Measurements from ENCODE around the gene IL4. TPM values are rescaled to one million over a fixed set of nuclear protein-coding genes. Genes with fewer than 3 reads are reported as not detected.
A peak's percentile ranks its signal among the peaks of the same experiment; 100 is the strongest.

The IL4 gene
- total and polyA plus RNA-seq, 9 of the 15 experiments (the other 6 are each of a cell fraction or from before 2014, with no cell fraction given): 0.22 to 0.62 TPM; not detected in 7

- peak overlapping the region; percentile 62 for H3K4me2 ChIP-seq (ENCODE audit: insufficient read depth, low read length)
- POLR2A ChIA-PET: interaction anchor here (0.5 to 1.7 kb wide), 4 partner anchors 10 to 200 kb away, joined by 3 to 10 read pairs (median 4); partner anchors contain the start of genes GDF9 and UQCRQ
- no peaks in the 10 kb centered on the region for H3K9me3 ChIP-seq (replicated peaks; ENCODE audit: control insufficient read depth, insufficient read depth, low read depth, low read length)
- H3K9ac ChIP-seq (ENCODE audit: insufficient read depth in 1 of 2, low read depth in 2 of 2, low read length in 2 of 2): peak overlapping the region; percentile 24 to 84
- H3K4me1 ChIP-seq (replicated peaks in 1 of 2; ENCODE audit: control insufficient read depth in 2 of 2, insufficient read depth in 2 of 2, low read length in 2 of 2): peaks cover 56 to 69% of the 10 kb centered on the region in 2 experiments
- intact Hi-C loops (cut with micrococcal nuclease): no loop called here
- H3K79me2 ChIP-seq (ENCODE audit: control insufficient read depth, insufficient read depth, low read length): no peaks in the 10 kb centered on the region
- BruUV-seq (replicated peaks): no TSS peak
- in situ Hi-C loops (cut with MboI): no loop called here
- H3K4me3 ChIP-seq: no peak overlapping the region
- CTCF ChIA-PET (ENCODE audit: low intra/inter-chr PET ratio): no interaction called here
- peak overlapping the region; percentile 39; the same call in 2 of the 3 replicates for H3K27ac ChIP-seq (ENCODE audit: extremely low read depth, low read depth, low read length)
- peak; percentile 15 for FAIRE-seq
- no peaks in the 10 kb centered on the region for H3K27me3 ChIP-seq (ENCODE audit: control insufficient read depth in 2 of 2, insufficient read depth in 2 of 2, low read length in 2 of 2)
- WGBS (ENCODE audit: insufficient coverage, low coverage, missing lambda C conversion rate): 25% methylated on average over 16 of the region's 16 CpGs
- no peaks in the 10 kb centered on the region for H4K20me1 ChIP-seq (replicated peaks; ENCODE audit: control insufficient read depth, insufficient read depth, low read length)
- peak overlapping the region; percentile 93 for H2AFZ ChIP-seq (ENCODE audit: low read depth, low read length)
- H3K9me1 ChIP-seq (ENCODE audit: control insufficient read depth, insufficient read depth, low read length): no peaks in the 10 kb centered on the region
- peak; percentile 38 to 80 (median 56) for DNase-seq (ENCODE audit: extremely low read depth in 1 of 4, low spot score in 3 of 4)
- ATAC-seq: peak; percentile 48
- H3K36me3 ChIP-seq (ENCODE audit: control insufficient read depth, insufficient read depth, low read length): no peaks in the 10 kb centered on the region
- no peak for TF ChIP-seq RBM22 (IDR thresholded peaks at IDR 0.05; ENCODE audit: low read depth, low read length, poor library complexity, severe bottlenecking)
- peak; percentile 84; the same call in 1 of the 2 replicates for TF ChIP-seq ZBTB26 (CRISPR knock-in tag; IDR thresholded peaks at IDR 0.05)
- peak; percentile 69 for TF ChIP-seq ARID1B (IDR thresholded peaks at IDR 0.05)
- TF ChIP-seq TBP (optimal IDR thresholded peaks at IDR 0.05; ENCODE audit: low read depth, low read length): peak; percentile 98
- TF ChIP-seq DEAF1 (CRISPR knock-in tag; IDR thresholded peaks at IDR 0.05): peak; percentile 49; the same call in 1 of the 2 replicates
- peak in 1 of 2 experiments; percentile 46; a peak in 1 of 4 replicates for TF ChIP-seq SRF (CRISPR knock-in tag; IDR thresholded peaks at IDR 0.05)
- 0 out of 4 replicates have a peak, but pooled peaks of 1 of the 2 experiments have one; percentile 45 for TF ChIP-seq ARNT (IDR thresholded peaks at IDR 0.05)
- TF ChIP-seq, protein P1, sequence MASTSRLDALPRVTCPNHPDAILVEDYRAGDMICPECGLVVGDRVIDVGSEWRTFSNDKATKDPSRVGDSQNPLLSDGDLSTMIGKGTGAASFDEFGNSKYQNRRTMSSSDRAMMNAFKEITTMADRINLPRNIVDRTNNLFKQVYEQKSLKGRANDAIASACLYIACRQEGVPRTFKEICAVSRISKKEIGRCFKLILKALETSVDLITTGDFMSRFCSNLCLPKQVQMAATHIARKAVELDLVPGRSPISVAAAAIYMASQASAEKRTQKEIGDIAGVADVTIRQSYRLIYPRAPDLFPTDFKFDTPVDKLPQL (IDR thresholded peaks at IDR 0.05; ENCODE audit: extremely low read depth, insufficient read length): peak; percentile 97
- TF ChIP-seq CBX1 (IDR thresholded peaks at IDR 0.05; ENCODE audit: low read depth): no peak
- TF ChIP-seq, protein P2, sequence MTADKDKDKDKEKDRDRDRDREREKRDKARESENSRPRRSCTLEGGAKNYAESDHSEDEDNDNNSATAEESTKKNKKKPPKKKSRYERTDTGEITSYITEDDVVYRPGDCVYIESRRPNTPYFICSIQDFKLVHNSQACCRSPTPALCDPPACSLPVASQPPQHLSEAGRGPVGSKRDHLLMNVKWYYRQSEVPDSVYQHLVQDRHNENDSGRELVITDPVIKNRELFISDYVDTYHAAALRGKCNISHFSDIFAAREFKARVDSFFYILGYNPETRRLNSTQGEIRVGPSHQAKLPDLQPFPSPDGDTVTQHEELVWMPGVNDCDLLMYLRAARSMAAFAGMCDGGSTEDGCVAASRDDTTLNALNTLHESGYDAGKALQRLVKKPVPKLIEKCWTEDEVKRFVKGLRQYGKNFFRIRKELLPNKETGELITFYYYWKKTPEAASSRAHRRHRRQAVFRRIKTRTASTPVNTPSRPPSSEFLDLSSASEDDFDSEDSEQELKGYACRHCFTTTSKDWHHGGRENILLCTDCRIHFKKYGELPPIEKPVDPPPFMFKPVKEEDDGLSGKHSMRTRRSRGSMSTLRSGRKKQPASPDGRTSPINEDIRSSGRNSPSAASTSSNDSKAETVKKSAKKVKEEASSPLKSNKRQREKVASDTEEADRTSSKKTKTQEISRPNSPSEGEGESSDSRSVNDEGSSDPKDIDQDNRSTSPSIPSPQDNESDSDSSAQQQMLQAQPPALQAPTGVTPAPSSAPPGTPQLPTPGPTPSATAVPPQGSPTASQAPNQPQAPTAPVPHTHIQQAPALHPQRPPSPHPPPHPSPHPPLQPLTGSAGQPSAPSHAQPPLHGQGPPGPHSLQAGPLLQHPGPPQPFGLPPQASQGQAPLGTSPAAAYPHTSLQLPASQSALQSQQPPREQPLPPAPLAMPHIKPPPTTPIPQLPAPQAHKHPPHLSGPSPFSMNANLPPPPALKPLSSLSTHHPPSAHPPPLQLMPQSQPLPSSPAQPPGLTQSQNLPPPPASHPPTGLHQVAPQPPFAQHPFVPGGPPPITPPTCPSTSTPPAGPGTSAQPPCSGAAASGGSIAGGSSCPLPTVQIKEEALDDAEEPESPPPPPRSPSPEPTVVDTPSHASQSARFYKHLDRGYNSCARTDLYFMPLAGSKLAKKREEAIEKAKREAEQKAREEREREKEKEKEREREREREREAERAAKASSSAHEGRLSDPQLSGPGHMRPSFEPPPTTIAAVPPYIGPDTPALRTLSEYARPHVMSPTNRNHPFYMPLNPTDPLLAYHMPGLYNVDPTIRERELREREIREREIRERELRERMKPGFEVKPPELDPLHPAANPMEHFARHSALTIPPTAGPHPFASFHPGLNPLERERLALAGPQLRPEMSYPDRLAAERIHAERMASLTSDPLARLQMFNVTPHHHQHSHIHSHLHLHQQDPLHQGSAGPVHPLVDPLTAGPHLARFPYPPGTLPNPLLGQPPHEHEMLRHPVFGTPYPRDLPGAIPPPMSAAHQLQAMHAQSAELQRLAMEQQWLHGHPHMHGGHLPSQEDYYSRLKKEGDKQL (CRISPR knock-in tag; IDR thresholded peaks at IDR 0.05; ENCODE audit: borderline replicate concordance): peak; percentile 46; the same call in 1 of the 2 replicates
- TF ChIP-seq ZNF766 (CRISPR knock-in tag; conservative IDR thresholded peaks at IDR 0.05): peak; percentile 98
These were observed 7.3 kb upstream of the IL4 start for GRCh38 chr5:132666310-132667123.

All from K562 (cell line).